ENCODE results near the gene OR6Y1.

DNA sequence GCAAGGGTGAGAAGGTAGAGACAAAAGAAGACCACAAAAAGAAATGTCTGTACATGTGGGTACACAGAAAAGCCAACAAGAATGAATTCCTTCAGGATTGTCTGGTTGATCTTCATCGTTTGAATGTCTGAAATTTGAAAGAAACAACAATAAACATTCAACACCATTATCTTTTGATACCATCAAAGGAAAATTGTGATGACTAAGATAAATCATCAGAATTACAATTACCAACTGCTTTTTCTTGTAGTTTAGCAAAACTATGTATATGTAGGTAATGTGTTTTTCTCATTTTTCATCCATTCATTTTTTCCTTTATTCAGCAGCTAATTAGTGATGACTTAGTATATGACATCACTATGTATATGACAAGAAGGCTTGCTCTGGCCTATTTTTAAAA, 25.5 kb upstream of the OR6Y1 start, which contains the start of gene OR10X1:
- TF ChIP-seq, protein P1, sequence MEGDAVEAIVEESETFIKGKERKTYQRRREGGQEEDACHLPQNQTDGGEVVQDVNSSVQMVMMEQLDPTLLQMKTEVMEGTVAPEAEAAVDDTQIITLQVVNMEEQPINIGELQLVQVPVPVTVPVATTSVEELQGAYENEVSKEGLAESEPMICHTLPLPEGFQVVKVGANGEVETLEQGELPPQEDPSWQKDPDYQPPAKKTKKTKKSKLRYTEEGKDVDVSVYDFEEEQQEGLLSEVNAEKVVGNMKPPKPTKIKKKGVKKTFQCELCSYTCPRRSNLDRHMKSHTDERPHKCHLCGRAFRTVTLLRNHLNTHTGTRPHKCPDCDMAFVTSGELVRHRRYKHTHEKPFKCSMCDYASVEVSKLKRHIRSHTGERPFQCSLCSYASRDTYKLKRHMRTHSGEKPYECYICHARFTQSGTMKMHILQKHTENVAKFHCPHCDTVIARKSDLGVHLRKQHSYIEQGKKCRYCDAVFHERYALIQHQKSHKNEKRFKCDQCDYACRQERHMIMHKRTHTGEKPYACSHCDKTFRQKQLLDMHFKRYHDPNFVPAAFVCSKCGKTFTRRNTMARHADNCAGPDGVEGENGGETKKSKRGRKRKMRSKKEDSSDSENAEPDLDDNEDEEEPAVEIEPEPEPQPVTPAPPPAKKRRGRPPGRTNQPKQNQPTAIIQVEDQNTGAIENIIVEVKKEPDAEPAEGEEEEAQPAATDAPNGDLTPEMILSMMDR (IDR thresholded peaks at IDR 0.05; ENCODE audit: low read depth, low read length): no peak
- TF ChIP-seq POLR2A (IDR thresholded peaks at IDR 0.05; ENCODE audit: extremely low read depth, insufficient read length): no peak
- TF ChIP-seq, protein P2, sequence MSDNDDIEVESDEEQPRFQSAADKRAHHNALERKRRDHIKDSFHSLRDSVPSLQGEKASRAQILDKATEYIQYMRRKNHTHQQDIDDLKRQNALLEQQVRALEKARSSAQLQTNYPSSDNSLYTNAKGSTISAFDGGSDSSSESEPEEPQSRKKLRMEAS (IDR thresholded peaks at IDR 0.05; ENCODE audit: low read depth, low read length): no peak

Data from NB4 (cell line).